NCI-H146 treated with DMSO at 0.1 percent for 48 hours (cell line): ENCODE measurements around the gene TCF7L2.

ENCODE experiments used
- DNase-seq: peaks from one replicate; lab custom pipeline; 2025; ENCODE audit not compliant: unreplicated experiment; lab: John Stamatoyannopoulos, UW

The TCF7L2 gene

GRCh38 chr10:113042868-113043267 is 92.8 kb downstream of the TCF7L2 start:
- DNase-seq, result no peak

GRCh38 chr10:113044016-113044755 is 94.1 kb downstream of the TCF7L2 start:
- DNase-seq, result no peak

GRCh38 chr10:113045147-113046055 is 95.4 kb downstream of the TCF7L2 start:
- DNase-seq, result no peak

GRCh38 chr10:113047151-113047550 is 97.1 kb downstream of the TCF7L2 start:
- no peak for DNase-seq

GRCh38 chr10:113047605-113047962 is 97.5 kb downstream of the TCF7L2 start:
- no peak for DNase-seq

- DNase-seq, result no peak
Measured at GRCh38 chr10:113047963-113048781, 98.1 kb downstream of the TCF7L2 start.

- DNase-seq, result no peak
Measured at GRCh38 chr10:113049881-113050280, 99.8 kb downstream of the TCF7L2 start.

GRCh38 chr10:113052076-113052830 is 102.2 kb downstream of the TCF7L2 start:
- DNase-seq, result no peak

- DNase-seq, result no peak
Measured at GRCh38 chr10:113053091-113053490, 103.0 kb downstream of the TCF7L2 start.

- DNase-seq, result no peak
Measured at GRCh38 chr10:113053881-113054280, 103.8 kb downstream of the TCF7L2 start.

GRCh38 chr10:113055458-113055857 is 105.4 kb downstream of the TCF7L2 start:
- no peak for DNase-seq

GRCh38 chr10:113056030-113056429 is 106.0 kb downstream of the TCF7L2 start:
- DNase-seq, result no peak

GRCh38 chr10:113056441-113057021 is 106.5 kb downstream of the TCF7L2 start:
- no peak for DNase-seq

- no peak for DNase-seq
Measured at GRCh38 chr10:113057948-113058522, 108.0 kb downstream of the TCF7L2 start.

GRCh38 chr10:113058523-113059370 is 108.7 kb downstream of the TCF7L2 start:
- no peak for DNase-seq

- DNase-seq, result no peak
Measured at GRCh38 chr10:113059371-113059780, 109.3 kb downstream of the TCF7L2 start.

- DNase-seq, result no peak
Measured at GRCh38 chr10:113060201-113061053, 110.4 kb downstream of the TCF7L2 start.

GRCh38 chr10:113061054-113061430 is 111.0 kb downstream of the TCF7L2 start:
- no peak for DNase-seq
